GM12891 (cell line): ENCODE measurements around the gene CELF2.
A peak's percentile ranks its signal among the peaks of the same experiment; 100 is the strongest.

ENCODE experiments used
- DNase-seq: peaks from one replicate; pipeline ENCODE4 v3.0.0; 2011; ENCODE audit warnings: low spot score; ENCODE audit not compliant: insufficient read length
- FAIRE-seq: peaks from 2 replicates; lab custom pipeline; 2011; peaks lifted over from hg19 to GRCh38; lab: Jason Lieb, UNC
- PAX5 ChIP-seq: IDR thresholded peaks from 2 replicates; pipeline ENCODE4 v1.6.1; 2011; ENCODE audit warnings: low read length, moderate library complexity, mild to moderate bottlenecking; ENCODE audit not compliant: insufficient read depth, severe bottlenecking
- POLR2A ChIP-seq: IDR thresholded peaks from 2 replicates; pipeline ENCODE4 v1.6.1; 2011; ENCODE audit warnings: low read depth, low read length, control low read depth
- POLR2AphosphoS5 ChIP-seq: IDR thresholded peaks from 2 replicates; pipeline ENCODE4 v1.6.1; 2011; ENCODE audit warnings: low read depth, low read length, control low read depth
- POU2F2 ChIP-seq: IDR thresholded peaks from 2 replicates; pipeline ENCODE4 v1.6.1; 2011; ENCODE audit warnings: low read depth, mild to moderate bottlenecking, control low read depth, low read length, moderate library complexity
- SPI1 ChIP-seq: IDR thresholded peaks from 2 replicates; pipeline ENCODE4 v1.6.1; 2011; ENCODE audit warnings: low read depth, low read length, control low read depth
- TAF1 ChIP-seq: IDR thresholded peaks from 2 replicates; pipeline ENCODE4 v1.6.1; 2011; ENCODE audit warnings: low read depth, low read length, control low read depth

CELF2 gene

GRCh38 chr10:11262494-11263345, 245.0 kb downstream of the CELF2 start:
- no peak for DNase-seq
- FAIRE-seq: no peak

GRCh38 chr10:11263767-11264166, 246.1 kb downstream of the CELF2 start:
- TF ChIP-seq SPI1 (no peak), TAF1 (no peak), POU2F2 (no peak), POLR2AphosphoS5 (no peak; the same call in 1 of the 2 replicates), PAX5 (no peak), POLR2A (no peak)
- FAIRE-seq: no peak
- no peak for DNase-seq

More at GRCh38 chr10:11262494-11263345, 245.0 kb downstream of the CELF2 start:
- no peak for TF ChIP-seq POLR2AphosphoS5
- TF ChIP-seq TAF1: no peak
- no peak for TF ChIP-seq POU2F2
- no peak for TF ChIP-seq POLR2A
- TF ChIP-seq SPI1: no peak
- no peak for TF ChIP-seq PAX5

DNA sequence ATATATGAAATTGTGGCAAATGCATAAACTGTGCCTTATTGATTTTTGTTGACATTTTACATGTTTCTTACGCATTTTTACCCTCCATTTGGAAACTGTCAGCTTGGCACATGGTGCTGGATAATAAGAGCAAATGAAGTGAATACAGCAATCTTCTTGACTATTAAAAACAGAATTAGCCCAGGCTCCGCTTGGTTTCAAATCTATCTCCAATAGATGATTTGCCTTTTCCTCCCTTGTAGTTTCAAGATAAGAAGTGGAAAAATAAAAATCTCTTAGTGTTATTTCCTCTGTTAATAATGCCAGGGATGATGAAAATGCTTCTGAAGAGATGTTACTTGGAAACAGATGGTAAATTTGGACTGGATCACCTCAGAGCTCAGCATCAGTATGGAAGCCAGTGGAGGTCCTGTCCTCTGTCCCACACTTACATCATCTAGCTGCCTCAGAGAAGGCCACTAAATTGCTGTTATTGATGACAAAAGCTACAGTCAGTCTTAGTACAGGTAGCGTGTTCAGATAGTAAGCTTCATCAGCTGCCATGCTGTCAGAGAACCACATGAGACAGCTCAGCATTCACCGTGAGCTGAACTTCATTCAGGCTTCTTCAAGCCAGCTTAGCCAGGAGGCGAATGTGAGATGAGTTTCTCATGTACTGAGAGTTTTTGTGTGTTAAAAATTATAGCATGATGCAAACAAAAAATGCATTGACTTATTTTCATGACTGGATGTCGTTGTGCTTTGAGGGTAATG, 246.8 kb downstream of the CELF2 start:
- FAIRE-seq (peak; percentile 47), DNase-seq (no peak)
- TF ChIP-seq TAF1 (no peak), POLR2AphosphoS5 (no peak), POU2F2 (no peak), POLR2A (no peak), PAX5 (no peak), SPI1 (no peak)

- FAIRE-seq: peak; percentile 68
- DNase-seq: no peak
- no peak for TF ChIP-seq TAF1
- TF ChIP-seq POLR2A: no peak
- TF ChIP-seq POU2F2: no peak
- no peak for TF ChIP-seq SPI1
These were observed 247.8 kb downstream of the CELF2 start for GRCh38 chr10:11265484-11265883.

DNA sequence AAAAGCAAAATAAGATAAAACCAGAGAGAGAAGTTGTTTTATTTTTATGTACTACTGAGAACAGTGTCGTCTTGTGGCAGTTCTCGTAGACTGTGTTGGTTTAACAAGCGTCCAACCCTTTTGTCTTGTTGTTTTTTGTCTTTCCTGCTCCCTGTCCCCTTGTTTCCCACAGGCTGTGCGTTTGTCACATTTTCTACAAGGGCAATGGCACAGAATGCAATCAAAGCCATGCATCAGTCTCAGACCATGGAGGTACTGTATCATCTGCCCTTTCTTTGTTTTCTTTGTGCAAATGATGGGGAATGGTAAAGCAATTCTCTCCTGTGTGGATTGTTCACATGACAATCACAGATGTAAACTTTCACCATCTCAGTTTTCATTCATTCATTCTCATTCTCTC, 248.8 kb downstream of the CELF2 start:
- DNase-seq (no peak), FAIRE-seq (peak; percentile 89)
- TF ChIP-seq SPI1: no peak
- TF ChIP-seq PAX5: no peak
- no peak for TF ChIP-seq POU2F2
- no peak for TF ChIP-seq POLR2AphosphoS5

DNA sequence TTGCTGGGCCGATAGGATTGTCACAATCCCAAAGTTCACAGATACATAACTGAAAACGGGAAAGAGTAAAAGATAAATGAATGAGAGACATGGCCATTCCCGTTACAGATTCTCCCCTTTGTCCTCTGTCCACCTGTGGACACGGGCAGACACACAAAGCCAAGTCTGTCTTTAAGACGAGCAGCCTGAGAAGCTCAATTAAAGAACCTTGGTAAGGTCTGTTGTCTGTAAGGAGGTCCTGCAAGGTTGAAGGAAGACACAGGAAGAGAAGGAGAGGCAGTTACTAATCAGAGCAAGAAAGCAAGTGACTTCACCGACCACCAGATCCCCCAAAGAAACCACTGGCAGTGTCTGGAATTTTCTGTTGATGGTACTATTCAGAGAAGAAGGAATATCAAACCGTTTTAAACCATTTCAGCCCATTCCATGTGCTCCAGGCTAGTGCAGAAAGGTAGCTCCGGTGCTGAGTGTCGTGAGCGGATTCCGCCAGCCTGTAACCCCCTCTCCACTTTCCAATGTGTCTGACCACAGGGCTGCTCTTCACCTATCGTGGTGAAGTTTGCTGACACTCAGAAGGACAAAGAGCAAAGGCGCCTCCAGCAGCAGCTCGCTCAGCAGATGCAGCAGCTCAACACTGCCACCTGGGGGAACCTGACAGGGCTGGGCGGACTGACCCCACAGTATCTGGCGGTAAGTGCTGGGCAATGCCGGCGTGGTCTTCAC, 252.6 kb downstream of the CELF2 start:
- DNase-seq (no peak), FAIRE-seq (peak; percentile 92)
- TF ChIP-seq PAX5 (no peak), SPI1 (no peak), POLR2AphosphoS5 (no peak), POLR2A (peak; percentile 33; the same call in 1 of the 2 replicates), TAF1 (no peak), POU2F2 (no peak)

- DNase-seq (no peak), FAIRE-seq (no peak)
- TF ChIP-seq TAF1 (no peak), POLR2A (no peak), PAX5 (no peak), POLR2AphosphoS5 (no peak), SPI1 (no peak), POU2F2 (no peak)
These were observed 253.1 kb downstream of the CELF2 start for GRCh38 chr10:11270858-11271179.

DNA sequence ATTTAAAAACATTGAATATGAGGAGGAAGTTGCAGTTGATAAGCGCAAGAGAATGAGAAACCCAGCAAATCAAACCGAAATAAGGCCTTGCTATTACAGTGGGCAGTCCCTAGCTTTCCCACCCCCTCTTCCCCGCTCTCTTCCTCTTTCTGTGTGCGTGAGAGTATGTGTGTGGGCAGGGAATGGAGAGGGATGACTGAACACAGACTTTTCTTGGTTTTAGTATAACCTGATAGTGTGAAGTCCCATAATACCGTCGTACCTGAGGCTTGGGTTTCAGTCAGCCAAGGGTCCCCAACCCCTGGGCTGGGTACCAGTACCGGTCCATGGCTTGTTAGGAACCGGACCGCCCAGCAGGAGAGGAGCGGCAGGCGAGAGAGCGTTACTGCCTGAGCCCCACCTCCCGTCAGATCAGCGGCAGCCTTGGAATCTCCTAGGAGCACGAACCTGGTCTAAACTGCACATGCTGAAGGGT, 255.3 kb downstream of the CELF2 start:
- TF ChIP-seq SPI1 (peak; percentile 96), POU2F2 (peak; percentile 59; the same call in 1 of the 2 replicates), TAF1 (no peak), POLR2A (no peak), POLR2AphosphoS5 (no peak; the same call in 1 of the 2 replicates), PAX5 (peak; percentile 52)
- DNase-seq (no peak), FAIRE-seq (peak; percentile 79)

DNA sequence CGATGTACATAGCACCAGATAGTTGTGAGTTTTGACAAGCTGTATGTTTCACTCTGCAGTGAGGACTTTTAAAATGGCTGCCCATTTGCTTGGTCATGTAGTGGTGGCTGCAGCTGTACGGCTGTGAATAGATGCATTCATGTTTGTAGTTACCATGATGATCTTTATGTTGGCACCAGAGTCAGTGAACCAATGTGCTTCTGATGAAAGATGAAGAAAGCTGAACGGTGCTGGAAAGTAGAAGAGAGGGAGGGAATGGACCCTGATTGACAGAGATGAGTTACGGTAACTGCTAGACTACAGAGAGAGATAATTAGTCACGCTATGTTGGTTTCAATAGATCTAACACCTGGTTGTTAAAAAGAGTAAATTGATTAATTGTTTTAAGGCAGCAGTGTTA, 256.8 kb downstream of the CELF2 start:
- no peak for DNase-seq
- TF ChIP-seq POLR2A (no peak), SPI1 (no peak), PAX5 (no peak), TAF1 (no peak), POU2F2 (no peak), POLR2AphosphoS5 (no peak)
- FAIRE-seq: peak; percentile 69
